Type B pancreatic cell (in vitro differentiated cells): Measurements from ENCODE around the gene XIRP2. TPM values are rescaled to one million over a fixed set of nuclear protein-coding genes. Genes with fewer than 3 reads are reported as not detected.

ENCODE experiments used
- DNase-seq: peaks from one replicate; pipeline ENCODE4 v3.0.0; 2021; ENCODE audit warnings: mixed read lengths; ENCODE audit not compliant: unreplicated experiment; ENCODE audit errors: extremely low spot score
- H3K27ac Mint-ChIP-seq: 2 replicates; pipeline ENCODE4 v1.8.0; 2021; ENCODE audit warnings: mild to moderate bottlenecking, mixed read lengths
- H3K27me3 Mint-ChIP-seq: 2 replicates; pipeline ENCODE4 v1.8.0; 2021; ENCODE audit warnings: mixed read lengths
- H3K36me3 Mint-ChIP-seq: 2 replicates; pipeline ENCODE4 v1.8.0; 2021; ENCODE audit warnings: mixed read lengths
- H3K4me1 Mint-ChIP-seq: one replicate; pipeline ENCODE4 v1.8.0; 2021; ENCODE audit warnings: mixed read lengths; ENCODE audit not compliant: unreplicated experiment
- H3K4me3 Mint-ChIP-seq: 2 replicates; pipeline ENCODE4 v1.8.0; 2021; ENCODE audit warnings: mild to moderate bottlenecking, mixed read lengths
- H3K9me3 Mint-ChIP-seq: 2 replicates; pipeline ENCODE4 v1.8.0; 2021; ENCODE audit warnings: mixed read lengths
- total RNA-seq: library from RNA; stranded (reverse); gene quantifications from 2 replicates; pipeline ENCODE4 v1.2.1, GENCODE V29; 2021; ENCODE audit warnings: low replicate concordance
- TF ChIP-seq, protein P1 (sequence below): fragments of 200-600 bp; sonication (generic); conservative IDR thresholded peaks from 2 replicates; pipeline ENCODE4 v1.5.0; 2021; ENCODE audit warnings: antibody characterized with exemption, mild to moderate bottlenecking

XIRP2 gene
- total RNA-seq, 1 donor from 2014 or later = 0.19 TPM

DNA sequence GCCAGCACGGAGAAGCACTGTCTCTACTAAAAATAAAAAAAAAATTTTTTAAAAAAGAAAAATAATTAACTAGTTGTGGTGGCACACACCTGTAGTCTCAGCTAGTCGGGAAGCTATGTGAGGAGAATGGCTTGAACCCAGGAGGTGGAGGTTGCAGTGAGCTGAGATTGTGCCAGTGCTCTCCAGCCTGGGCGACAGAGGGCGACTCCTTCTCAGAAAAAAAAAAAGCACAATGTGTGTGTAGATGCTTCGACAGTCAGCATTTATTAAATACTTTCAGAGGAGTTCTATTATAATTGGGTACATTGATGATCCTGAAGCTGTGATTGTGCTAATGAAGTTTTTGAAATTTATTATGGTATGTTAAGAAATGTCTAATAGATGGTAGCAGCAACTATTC lies 46.5 kb downstream of the XIRP2 start:
- Mint-ChIP-seq H3K36me3 (no peaks in the 10 kb centered on the region), H3K9me3 (peaks cover 2% of the 10 kb centered on the region), H3K27ac (no peak overlapping the region), H3K4me3 (no peak overlapping the region), H3K4me1 (no peaks in the 10 kb centered on the region), H3K27me3 (no peaks in the 10 kb centered on the region)
- DNase-seq = no peak
- TF ChIP-seq, protein P1, sequence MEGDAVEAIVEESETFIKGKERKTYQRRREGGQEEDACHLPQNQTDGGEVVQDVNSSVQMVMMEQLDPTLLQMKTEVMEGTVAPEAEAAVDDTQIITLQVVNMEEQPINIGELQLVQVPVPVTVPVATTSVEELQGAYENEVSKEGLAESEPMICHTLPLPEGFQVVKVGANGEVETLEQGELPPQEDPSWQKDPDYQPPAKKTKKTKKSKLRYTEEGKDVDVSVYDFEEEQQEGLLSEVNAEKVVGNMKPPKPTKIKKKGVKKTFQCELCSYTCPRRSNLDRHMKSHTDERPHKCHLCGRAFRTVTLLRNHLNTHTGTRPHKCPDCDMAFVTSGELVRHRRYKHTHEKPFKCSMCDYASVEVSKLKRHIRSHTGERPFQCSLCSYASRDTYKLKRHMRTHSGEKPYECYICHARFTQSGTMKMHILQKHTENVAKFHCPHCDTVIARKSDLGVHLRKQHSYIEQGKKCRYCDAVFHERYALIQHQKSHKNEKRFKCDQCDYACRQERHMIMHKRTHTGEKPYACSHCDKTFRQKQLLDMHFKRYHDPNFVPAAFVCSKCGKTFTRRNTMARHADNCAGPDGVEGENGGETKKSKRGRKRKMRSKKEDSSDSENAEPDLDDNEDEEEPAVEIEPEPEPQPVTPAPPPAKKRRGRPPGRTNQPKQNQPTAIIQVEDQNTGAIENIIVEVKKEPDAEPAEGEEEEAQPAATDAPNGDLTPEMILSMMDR = no peak

GRCh38 chr2:166942377-166942776 lies 54.1 kb downstream of the XIRP2 start:
- Mint-ChIP-seq H3K4me1 (no peaks in the 10 kb centered on the region), H3K27me3 (no peaks in the 10 kb centered on the region), H3K36me3 (no peaks in the 10 kb centered on the region), H3K27ac (no peak overlapping the region), H3K4me3 (no peak overlapping the region), H3K9me3 (peaks cover 5% of the 10 kb centered on the region)
- no peak for DNase-seq
- TF ChIP-seq, protein P1 = no peak

GRCh38 chr2:166944909-166945308 lies 56.6 kb downstream of the XIRP2 start:
- Mint-ChIP-seq H3K27me3 (no peaks in the 10 kb centered on the region), H3K9me3 (peaks cover 1% of the 10 kb centered on the region), H3K4me1 (no peaks in the 10 kb centered on the region), H3K4me3 (no peak overlapping the region), H3K27ac (no peak overlapping the region), H3K36me3 (no peaks in the 10 kb centered on the region)
- TF ChIP-seq, protein P1 = no peak
- no peak for DNase-seq

GRCh38 chr2:166957686-166958085 lies 69.4 kb downstream of the XIRP2 start:
- H3K27ac Mint-ChIP-seq = peak overlapping the region; percentile 41
- no peaks in the 10 kb centered on the region for H3K36me3 Mint-ChIP-seq
- DNase-seq = no peak
- no peak overlapping the region for H3K4me3 Mint-ChIP-seq
- TF ChIP-seq, protein P1 = no peak
- H3K9me3 Mint-ChIP-seq = no peaks in the 10 kb centered on the region
- peaks cover 8% of the 10 kb centered on the region for H3K4me1 Mint-ChIP-seq
- H3K27me3 Mint-ChIP-seq = no peaks in the 10 kb centered on the region

- H3K9me3 Mint-ChIP-seq = no peaks in the 10 kb centered on the region
- H3K27me3 Mint-ChIP-seq = peaks cover 2% of the 10 kb centered on the region
- TF ChIP-seq, protein P1 = no peak
- DNase-seq = no peak
- no peak overlapping the region for H3K27ac Mint-ChIP-seq
- H3K4me1 Mint-ChIP-seq = peaks cover 8% of the 10 kb centered on the region
- no peaks in the 10 kb centered on the region for H3K36me3 Mint-ChIP-seq
- no peak overlapping the region for H3K4me3 Mint-ChIP-seq
Observed at GRCh38 chr2:166958986-166959481, 70.8 kb downstream of the XIRP2 start.

- no peak overlapping the region for H3K27ac Mint-ChIP-seq
- no peaks in the 10 kb centered on the region for H3K36me3 Mint-ChIP-seq
- DNase-seq = no peak
- H3K27me3 Mint-ChIP-seq = peaks cover 2% of the 10 kb centered on the region
- H3K4me1 Mint-ChIP-seq = peaks cover 8% of the 10 kb centered on the region
- H3K9me3 Mint-ChIP-seq = no peaks in the 10 kb centered on the region
- H3K4me3 Mint-ChIP-seq = no peak overlapping the region
- TF ChIP-seq, protein P1 = no peak
Observed at GRCh38 chr2:166959556-166959955, 71.3 kb downstream of the XIRP2 start.
